SK-N-SH (cell line): ENCODE results near the gene TM7SF2. TPM values are rescaled to one million over a fixed set of nuclear protein-coding genes. Genes with fewer than 3 reads are reported as not detected.

ENCODE experiments used
- CTCF ChIA-PET: fragments of 300-600, 350-600 bp; formaldehyde crosslinking; extraction: SDS; loops from one replicate; lab custom pipeline; 2021; lab: Yijun Ruan, JAX
- POLR2A ChIA-PET: fragments of 350-600 bp; sonication (Branson Sonifier 250); formaldehyde crosslinking; extraction: SDS; loops from one replicate; lab custom pipeline; 2020; ENCODE audit warnings: antibody characterized with exemption, inconsistent platforms; lab: Yijun Ruan, JAX
- DNase-seq: peaks from one replicate; pipeline ENCODE4 v3.0.0; 2012
- H2AFZ ChIP-seq: fragments of 200-600 bp; sonication (generic); 2 replicates; pipeline ENCODE4 v1.8.1; 2016; ENCODE audit warnings: antibody characterized with exemption, mild to moderate bottlenecking, low read depth
- H3F3A ChIP-seq: fragments of 200-600 bp; sonication (generic); replicated peaks from 2 replicates; pipeline ENCODE3; 2016; ENCODE audit warnings: antibody characterized with exemption, mild to moderate bottlenecking; ENCODE audit not compliant: insufficient read depth
- H3K27ac ChIP-seq, 2 experiments: fragments of 200-500 bp in 1 of 2; fragments of 200-600 bp in 1 of 2; sonication (Bioruptor generic) in 1 of 2; sonication (generic), shearing (Covaris generic) in 1 of 2; 2 replicates each; pipeline versions ENCODE4 v1.5.1 to v1.6.1; 2014 to 2016; ENCODE audit warnings: low read depth in 2 of 2, inconsistent platforms in 1 of 2, low read length in 1 of 2, mild to moderate bottlenecking in 1 of 2, mixed read lengths in 1 of 2
- H3K27me3 ChIP-seq: fragments of 200-600 bp; sonication (generic), shearing (Covaris generic); 2 replicates; pipeline ENCODE4 v1.6.1; 2016; ENCODE audit warnings: mixed run types; ENCODE audit not compliant: insufficient read depth
- H3K36me3 ChIP-seq, 2 experiments: fragments of 200-500 bp in 1 of 2; fragments of 200-600 bp in 1 of 2; sonication (Bioruptor generic) in 1 of 2; sonication (generic) in 1 of 2; replicated peaks in 1 of 2; 2 replicates each; pipeline versions ENCODE3 to v1.5.1; 2014 to 2016; ENCODE audit warnings: low read length in 1 of 2, mild to moderate bottlenecking in 1 of 2; ENCODE audit not compliant: insufficient read depth in 2 of 2, control insufficient read depth in 1 of 2
- H3K4me1 ChIP-seq, 2 experiments: fragments of 200-500 bp in 1 of 2; fragments of 200-600 bp in 1 of 2; sonication (Bioruptor generic) in 1 of 2; sonication (generic), shearing (Covaris generic) in 1 of 2; 2 replicates each; pipeline versions ENCODE4 v1.5.1 to v1.6.1; 2014 to 2016; ENCODE audit warnings: low read depth in 1 of 2, low read length in 1 of 2, mixed run types in 1 of 2; ENCODE audit not compliant: insufficient read depth in 2 of 2, control insufficient read depth in 1 of 2
- H3K4me2 ChIP-seq: fragments of 200-600 bp; sonication (generic), shearing (Covaris generic); 2 replicates; pipeline ENCODE4 v1.6.1; 2017; ENCODE audit warnings: mixed run types
- H3K4me3 ChIP-seq, 2 experiments: fragments of 200-500 bp in 1 of 2; fragments of 200-600 bp in 1 of 2; sonication (Bioruptor generic) in 1 of 2; sonication (generic), shearing (Covaris generic) in 1 of 2; 2 replicates each; pipeline versions ENCODE4 v1.5.1 to v1.8.1; 2014 to 2016; ENCODE audit warnings: low read depth in 2 of 2, inconsistent platforms in 1 of 2, low read length in 1 of 2, mild to moderate bottlenecking in 1 of 2, mixed read lengths in 1 of 2, moderate library complexity in 1 of 2
- H3K79me2 ChIP-seq: fragments of 200-600 bp; sonication (generic); 2 replicates; pipeline ENCODE4 v1.8.1; 2017; ENCODE audit warnings: mild to moderate bottlenecking; ENCODE audit not compliant: insufficient read depth
- H3K9ac ChIP-seq: fragments of 200-600 bp; sonication (generic); 2 replicates; pipeline ENCODE4 v1.6.1; 2017; ENCODE audit warnings: mixed run types
- H3K9me2 ChIP-seq: fragments of 200-600 bp; sonication (generic); 2 replicates; pipeline ENCODE4 v1.6.1; 2017; ENCODE audit warnings: mixed run types
- H3K9me3 ChIP-seq: fragments of 200-600 bp; sonication (generic); 2 replicates; pipeline ENCODE4 v1.6.1; 2017; ENCODE audit warnings: mixed run types, mild to moderate bottlenecking, moderate library complexity
- H4K20me1 ChIP-seq: fragments of 200-600 bp; sonication (generic); 2 replicates; pipeline ENCODE4 v1.6.1; 2017; ENCODE audit warnings: mild to moderate bottlenecking, mixed run types; ENCODE audit not compliant: insufficient read depth
- EZH2phosphoT487 ChIP-seq: fragments of 200-600 bp; sonication (generic); IDR thresholded peaks from 2 replicates; pipeline ENCODE4 v1.6.1; 2017; ENCODE audit warnings: low read depth, mixed run types, mild to moderate bottlenecking, antibody characterized with exemption, moderate library complexity, borderline replicate concordance
- FOXJ3 ChIP-seq: sonication (generic); formaldehyde crosslinking; IDR thresholded peaks from 2 replicates; pipeline ENCODE4 v1.5.1; 2020; ENCODE audit warnings: mild to moderate bottlenecking, missing genetic modification reagents
- GABPA ChIP-seq: IDR thresholded peaks from 2 replicates; pipeline ENCODE4 v1.4.0; 2012; ENCODE audit warnings: low read depth, mild to moderate bottlenecking
- MEF2A ChIP-seq: IDR thresholded peaks from 2 replicates; pipeline ENCODE4 v1.4.0; 2012; ENCODE audit warnings: low read depth, borderline replicate concordance
- NRF1 ChIP-seq: IDR thresholded peaks from 2 replicates; pipeline ENCODE4 v1.6.1; 2012; ENCODE audit warnings: low read depth, mild to moderate bottlenecking, low read length
- POLR2AphosphoS5 ChIP-seq: IDR thresholded peaks from 2 replicates; pipeline ENCODE4 v1.6.1; 2012; ENCODE audit warnings: low read depth, low read length
- SMC3 ChIP-seq: IDR thresholded peaks from 2 replicates; pipeline ENCODE4 v1.6.1; 2012; ENCODE audit warnings: low read depth, low read length, improper control_type of control experiment
- TEAD4 ChIP-seq: IDR thresholded peaks from 2 replicates; pipeline ENCODE4 v1.4.0; 2012; ENCODE audit warnings: mild to moderate bottlenecking, borderline replicate concordance; ENCODE audit not compliant: insufficient read depth
- WGBS: methylation state at CpG from one replicate; pipeline ENCODE4 v1.1.6; 2017; ENCODE audit warnings: low lambda C conversion rate; 5-methylcytosine and 5-hydroxymethylcytosine counted together
- polyA plus RNA-seq, 3 experiments: library from polyadenylated mRNA; depleted of rRNA; stranded (reverse); fragments of >200 nt; gene quantifications; 2 replicates each; pipeline ENCODE4 v1.2.3, GENCODE V29; 2012
- TF ChIP-seq, protein P1 (sequence below): IDR thresholded peaks from 2 replicates; pipeline ENCODE4 v1.4.0; 2012; ENCODE audit warnings: low read depth, borderline replicate concordance
- TF ChIP-seq, protein P2 (sequence below): IDR thresholded peaks from 2 replicates; pipeline ENCODE4 v1.4.0; 2012; ENCODE audit warnings: low read depth, borderline replicate concordance
- TF ChIP-seq, protein P3 (sequence below): fragments of 150-350 bp; IDR thresholded peaks from 2 replicates; pipeline ENCODE4 v1.6.1; 2016; ENCODE audit warnings: mild to moderate bottlenecking, low read depth, low read length

The TM7SF2 gene
- polyA plus RNA-seq, 1 of the 3 experiments (the other 2 are of a cell fraction), result 87.8 TPM

DNA sequence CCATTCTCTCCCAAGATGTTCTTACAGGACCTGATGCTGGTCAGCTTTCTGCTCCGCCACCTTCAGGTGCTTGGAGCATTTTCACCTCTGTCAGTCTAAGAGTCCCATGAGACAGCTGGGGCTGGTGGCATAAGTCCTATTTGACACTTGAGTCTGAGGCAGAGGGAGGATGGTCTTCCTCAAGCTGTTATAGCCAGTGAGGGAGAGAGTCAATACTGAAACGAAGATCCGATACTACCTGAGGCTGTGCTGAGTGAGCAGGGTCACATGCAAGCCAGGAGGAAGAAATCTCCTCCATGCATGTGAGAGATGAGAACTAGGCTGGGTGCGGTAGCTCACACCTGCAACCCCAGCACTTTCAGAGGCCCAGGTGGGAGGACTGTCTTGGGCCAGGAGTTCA is 22.1 kb upstream of the TM7SF2 start:
- no peak for DNase-seq
- no peaks in the 10 kb centered on the region for H3K27me3 ChIP-seq
- H3K9ac ChIP-seq, result no peak overlapping the region
- H3K4me1 ChIP-seq, result peaks cover 8% of the 10 kb centered on the region in 2 experiments; a peak in 3 of 4 replicates
- H3F3A ChIP-seq, result peaks cover 18% of the 10 kb centered on the region
- 97% methylated on average over 4 of the region's 4 CpGs for WGBS
- no peak overlapping the region for H3K4me2 ChIP-seq
- no peaks in the 10 kb centered on the region for H4K20me1 ChIP-seq
- no peaks in the 10 kb centered on the region for H3K9me2 ChIP-seq
- TF ChIP-seq, protein P1, sequence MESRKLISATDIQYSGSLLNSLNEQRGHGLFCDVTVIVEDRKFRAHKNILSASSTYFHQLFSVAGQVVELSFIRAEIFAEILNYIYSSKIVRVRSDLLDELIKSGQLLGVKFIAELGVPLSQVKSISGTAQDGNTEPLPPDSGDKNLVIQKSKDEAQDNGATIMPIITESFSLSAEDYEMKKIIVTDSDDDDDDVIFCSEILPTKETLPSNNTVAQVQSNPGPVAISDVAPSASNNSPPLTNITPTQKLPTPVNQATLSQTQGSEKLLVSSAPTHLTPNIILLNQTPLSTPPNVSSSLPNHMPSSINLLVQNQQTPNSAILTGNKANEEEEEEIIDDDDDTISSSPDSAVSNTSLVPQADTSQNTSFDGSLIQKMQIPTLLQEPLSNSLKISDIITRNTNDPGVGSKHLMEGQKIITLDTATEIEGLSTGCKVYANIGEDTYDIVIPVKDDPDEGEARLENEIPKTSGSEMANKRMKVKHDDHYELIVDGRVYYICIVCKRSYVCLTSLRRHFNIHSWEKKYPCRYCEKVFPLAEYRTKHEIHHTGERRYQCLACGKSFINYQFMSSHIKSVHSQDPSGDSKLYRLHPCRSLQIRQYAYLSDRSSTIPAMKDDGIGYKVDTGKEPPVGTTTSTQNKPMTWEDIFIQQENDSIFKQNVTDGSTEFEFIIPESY, result no peak
- TF ChIP-seq, protein P2, sequence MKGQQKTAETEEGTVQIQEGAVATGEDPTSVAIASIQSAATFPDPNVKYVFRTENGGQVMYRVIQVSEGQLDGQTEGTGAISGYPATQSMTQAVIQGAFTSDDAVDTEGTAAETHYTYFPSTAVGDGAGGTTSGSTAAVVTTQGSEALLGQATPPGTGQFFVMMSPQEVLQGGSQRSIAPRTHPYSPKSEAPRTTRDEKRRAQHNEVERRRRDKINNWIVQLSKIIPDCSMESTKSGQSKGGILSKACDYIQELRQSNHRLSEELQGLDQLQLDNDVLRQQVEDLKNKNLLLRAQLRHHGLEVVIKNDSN, result no peak
- no peak for TF ChIP-seq EZH2phosphoT487
- no peak for TF ChIP-seq TEAD4
- TF ChIP-seq NRF1, result no peak
- no peaks in the 10 kb centered on the region for H3K9me3 ChIP-seq
- ChIA-PET CTCF (interaction anchor here (1.9 to 2.6 kb wide), 2 partner anchors 20 to 23 kb away, joined by 11 to 13 read pairs; partner anchors contain the start of gene TM7SF2), POLR2A (interaction anchor here (1.2 kb wide), 1 partner anchor 23 kb away, joined by 4 read pairs; no protein-coding TSS in a partner anchor)
- H3K36me3 ChIP-seq, result peaks cover 8 to 39% of the 10 kb centered on the region in 2 experiments
- H3K79me2 ChIP-seq, result peaks cover 14% of the 10 kb centered on the region
- no peak overlapping the region for H3K27ac ChIP-seq
- H2AFZ ChIP-seq, result no peak overlapping the region
- no peak overlapping the region for H3K4me3 ChIP-seq

DNA sequence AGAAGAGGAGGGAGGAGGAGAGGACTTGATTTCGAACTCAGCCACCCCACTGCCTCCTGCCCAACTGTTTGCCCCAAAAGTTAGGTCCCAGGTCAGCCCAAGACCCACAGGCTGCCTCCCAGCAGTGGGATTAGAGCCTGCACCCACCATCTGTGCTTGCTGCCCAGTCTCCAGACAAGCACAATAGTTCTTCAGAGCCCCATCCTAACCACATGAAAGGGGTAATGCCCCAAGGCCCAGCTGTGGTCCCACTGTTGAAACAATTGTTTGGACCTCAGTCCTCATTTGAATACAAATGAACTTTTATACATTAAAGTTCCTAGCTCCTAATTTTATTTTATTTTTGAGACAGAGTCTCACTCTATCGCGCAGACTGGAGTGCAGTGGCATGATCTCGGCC is 21.0 kb upstream of the TM7SF2 start:
- no peaks in the 10 kb centered on the region for H3K27me3 ChIP-seq
- CTCF ChIA-PET, result interaction anchor here (1.9 to 2.6 kb wide), 2 partner anchors 19 to 22 kb away, joined by 11 to 13 read pairs; partner anchors contain the start of gene TM7SF2
- no peaks in the 10 kb centered on the region for H3K9me3 ChIP-seq
- H3K27ac ChIP-seq, result no peak overlapping the region
- no peak overlapping the region for H3K9ac ChIP-seq
- TF ChIP-seq, protein P3, sequence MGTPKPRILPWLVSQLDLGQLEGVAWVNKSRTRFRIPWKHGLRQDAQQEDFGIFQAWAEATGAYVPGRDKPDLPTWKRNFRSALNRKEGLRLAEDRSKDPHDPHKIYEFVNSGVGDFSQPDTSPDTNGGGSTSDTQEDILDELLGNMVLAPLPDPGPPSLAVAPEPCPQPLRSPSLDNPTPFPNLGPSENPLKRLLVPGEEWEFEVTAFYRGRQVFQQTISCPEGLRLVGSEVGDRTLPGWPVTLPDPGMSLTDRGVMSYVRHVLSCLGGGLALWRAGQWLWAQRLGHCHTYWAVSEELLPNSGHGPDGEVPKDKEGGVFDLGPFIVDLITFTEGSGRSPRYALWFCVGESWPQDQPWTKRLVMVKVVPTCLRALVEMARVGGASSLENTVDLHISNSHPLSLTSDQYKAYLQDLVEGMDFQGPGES, result no peak
- no peak for TF ChIP-seq POLR2AphosphoS5
- no peak for TF ChIP-seq FOXJ3 (CRISPR knock-in tag)
- TF ChIP-seq GABPA, result no peak
- TF ChIP-seq, protein P1, result no peak
- no peak for TF ChIP-seq MEF2A
- TF ChIP-seq, protein P2, result no peak
- no peak for TF ChIP-seq EZH2phosphoT487
- TF ChIP-seq SMC3, result no peak
- TF ChIP-seq, all 33 proteins: peak for 0
- POLR2A ChIA-PET, result no interaction called here
- Histone ChIP-seq H4K20me1 (no peaks in the 10 kb centered on the region), H3K36me3 (peaks cover under 1 to 31% of the 10 kb centered on the region in 2 experiments), H3K4me1 (peaks cover 0 to 1% of the 10 kb centered on the region in 2 experiments; a peak in 1 of 4 replicates), H3K4me3 (no peak overlapping the region), H2AFZ (no peak overlapping the region), H3K79me2 (peaks cover 4% of the 10 kb centered on the region), H3K4me2 (no peak overlapping the region), H3F3A (peaks cover 23% of the 10 kb centered on the region), H3K9me2 (no peaks in the 10 kb centered on the region)
- 92% methylated on average over 4 of the region's 4 CpGs for WGBS
- DNase-seq, result no peak
